Liver (tissue), 3 donors: ENCODE data around the gene SGMS1.

Experiments used
- TF ChIP-seq, protein P1 (sequence below): fragments of 150-350 bp; IDR thresholded peaks from 2 replicates; pipeline ENCODE4 v1.5.1; 2017; ENCODE audit warnings: improper control_type of control experiment, low read depth, low read length; ENCODE audit not compliant: missing input control
- TF ChIP-seq, protein P2 (sequence below): IDR thresholded peaks from 2 replicates; pipeline ENCODE4 v1.6.1; 2016; ENCODE audit warnings: antibody characterized with exemption
- donor health status: healthy.
- donor health status: healthy.

DNA sequence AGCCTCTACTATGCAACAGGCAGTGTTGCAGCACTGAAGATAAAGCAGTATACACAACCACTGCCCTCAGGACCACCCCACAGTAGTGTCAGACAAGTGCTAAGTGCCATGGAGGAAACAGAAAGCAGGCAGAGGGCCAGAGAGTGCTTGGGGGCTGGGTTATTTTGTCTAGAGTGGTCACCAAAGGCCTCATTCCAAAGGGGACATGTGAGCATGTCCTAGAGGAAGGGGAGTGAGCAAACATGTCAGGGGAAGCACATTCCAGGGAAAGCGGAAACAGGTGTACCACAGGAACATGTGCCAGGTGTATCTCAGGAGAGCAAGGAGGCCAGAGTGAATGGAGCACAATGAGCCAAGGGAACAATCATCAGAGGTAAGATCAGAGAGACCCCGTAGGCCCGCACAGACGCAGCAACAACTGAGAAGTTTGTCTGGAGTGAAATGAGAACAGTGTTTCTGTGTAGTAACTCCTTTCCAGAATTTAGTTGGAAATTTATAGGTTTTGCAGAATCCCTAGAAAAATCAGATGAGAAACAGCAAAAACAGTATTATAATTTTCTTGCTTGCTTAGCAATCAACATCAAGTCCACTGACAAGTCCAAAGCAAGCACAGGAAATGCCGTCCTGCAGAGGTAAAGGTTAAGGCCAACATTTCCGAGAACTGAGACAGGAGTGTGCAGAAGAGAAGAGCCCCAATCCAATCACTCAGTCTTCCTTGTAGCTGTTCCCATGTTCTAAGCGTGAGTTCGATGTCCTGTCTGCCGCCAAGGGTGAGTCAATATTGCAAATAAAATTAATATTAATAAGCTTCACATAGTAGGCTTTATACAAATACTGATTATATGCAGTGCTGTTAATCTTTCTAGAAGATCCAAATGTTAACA lies 67.3 kb downstream of the SGMS1 start:
- TF ChIP-seq, protein P1, sequence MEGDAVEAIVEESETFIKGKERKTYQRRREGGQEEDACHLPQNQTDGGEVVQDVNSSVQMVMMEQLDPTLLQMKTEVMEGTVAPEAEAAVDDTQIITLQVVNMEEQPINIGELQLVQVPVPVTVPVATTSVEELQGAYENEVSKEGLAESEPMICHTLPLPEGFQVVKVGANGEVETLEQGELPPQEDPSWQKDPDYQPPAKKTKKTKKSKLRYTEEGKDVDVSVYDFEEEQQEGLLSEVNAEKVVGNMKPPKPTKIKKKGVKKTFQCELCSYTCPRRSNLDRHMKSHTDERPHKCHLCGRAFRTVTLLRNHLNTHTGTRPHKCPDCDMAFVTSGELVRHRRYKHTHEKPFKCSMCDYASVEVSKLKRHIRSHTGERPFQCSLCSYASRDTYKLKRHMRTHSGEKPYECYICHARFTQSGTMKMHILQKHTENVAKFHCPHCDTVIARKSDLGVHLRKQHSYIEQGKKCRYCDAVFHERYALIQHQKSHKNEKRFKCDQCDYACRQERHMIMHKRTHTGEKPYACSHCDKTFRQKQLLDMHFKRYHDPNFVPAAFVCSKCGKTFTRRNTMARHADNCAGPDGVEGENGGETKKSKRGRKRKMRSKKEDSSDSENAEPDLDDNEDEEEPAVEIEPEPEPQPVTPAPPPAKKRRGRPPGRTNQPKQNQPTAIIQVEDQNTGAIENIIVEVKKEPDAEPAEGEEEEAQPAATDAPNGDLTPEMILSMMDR, result no peak
- TF ChIP-seq, protein P2, sequence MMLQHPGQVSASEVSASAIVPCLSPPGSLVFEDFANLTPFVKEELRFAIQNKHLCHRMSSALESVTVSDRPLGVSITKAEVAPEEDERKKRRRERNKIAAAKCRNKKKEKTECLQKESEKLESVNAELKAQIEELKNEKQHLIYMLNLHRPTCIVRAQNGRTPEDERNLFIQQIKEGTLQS, result no peak
